WTC11 (cell line): Measurements from ENCODE around the gene FNDC1. TPM values are rescaled to one million over a fixed set of nuclear protein-coding genes. Genes with fewer than 3 reads are reported as not detected.

Source experiments
- ATAC-seq: fragments of 200-7000 bp; cut with Tn5 transposase; 2 replicates; pipeline ENCODE4 v1.10.0; 2021; ENCODE audit warnings: mild to moderate bottlenecking, moderate library complexity
- CTCF ChIA-PET: fragments of 300-600 bp; sonication (Branson Sonifier 250); formaldehyde crosslinking; loops from one replicate; lab custom pipeline; 2021; ENCODE audit warnings: antibody characterized with exemption; lab: Charles Lee
- POLR2A ChIA-PET: fragments of 350-600 bp; sonication (Branson Sonifier 250); formaldehyde crosslinking; loops from one replicate; lab custom pipeline; 2021; ENCODE audit warnings: antibody characterized with exemption; lab: Charles Lee
- DNase-seq: peaks from one replicate; pipeline ENCODE4 v3.0.0; 2021; ENCODE audit warnings: low spot score
- H3K27ac Mint-ChIP-seq: 2 replicates; pipeline ENCODE4 v1.8.0; 2021; ENCODE audit warnings: mixed read lengths
- H3K27me3 Mint-ChIP-seq: 2 replicates; pipeline ENCODE4 v1.8.0; 2021; ENCODE audit warnings: low read depth, mild to moderate bottlenecking, moderate library complexity, mixed read lengths
- H3K36me3 Mint-ChIP-seq: 2 replicates; pipeline ENCODE4 v1.8.0; 2021; ENCODE audit warnings: mixed read lengths
- H3K4me1 Mint-ChIP-seq: 2 replicates; pipeline ENCODE4 v1.8.0; 2022; ENCODE audit warnings: mixed read lengths
- H3K4me3 Mint-ChIP-seq: 2 replicates; pipeline ENCODE4 v1.8.0; 2021; ENCODE audit warnings: mild to moderate bottlenecking, moderate library complexity, mixed read lengths
- H3K9me3 Mint-ChIP-seq: 2 replicates; pipeline ENCODE4 v1.8.0; 2021; ENCODE audit warnings: mixed read lengths
- AFF4 ChIP-seq: sonication (generic); formaldehyde crosslinking; IDR thresholded peaks from 2 replicates; pipeline ENCODE4 v1.8.1; 2023; ENCODE audit warnings: mild to moderate bottlenecking, missing genetic modification reagents, borderline replicate concordance
- CREB1 ChIP-seq: sonication (generic); formaldehyde crosslinking; IDR thresholded peaks from 2 replicates; pipeline ENCODE4 v1.8.0; 2023; ENCODE audit warnings: mild to moderate bottlenecking, missing genetic modification reagents
- FOXK1 ChIP-seq: sonication (generic); formaldehyde crosslinking; IDR thresholded peaks from 2 replicates; pipeline ENCODE4 v1.8.0; 2022; ENCODE audit warnings: mild to moderate bottlenecking, moderate library complexity, missing genetic modification reagents
- GTF2I ChIP-seq: fragments of 250-450 bp; sonication (Bioruptor Pico); conservative IDR thresholded peaks from 2 replicates; pipeline ENCODE4 v1.4.0; 2021; ENCODE audit warnings: mild to moderate bottlenecking
- HMGA2 ChIP-seq: fragments of 250-450 bp; sonication (Bioruptor Pico); IDR thresholded peaks from 2 replicates; pipeline ENCODE4 v1.4.0; 2021; ENCODE audit warnings: mild to moderate bottlenecking, moderate library complexity
- NR2C2 ChIP-seq: sonication (generic); formaldehyde crosslinking; IDR thresholded peaks from 2 replicates; pipeline ENCODE4 v1.8.0; 2022; ENCODE audit warnings: mild to moderate bottlenecking, missing genetic modification reagents
- NR3C1 ChIP-seq: sonication (generic); formaldehyde crosslinking; conservative IDR thresholded peaks from 2 replicates; pipeline ENCODE4 v1.8.1; 2023; ENCODE audit warnings: low read depth, mild to moderate bottlenecking, missing genetic modification reagents
- RELA ChIP-seq: sonication (generic); formaldehyde crosslinking; IDR thresholded peaks from 2 replicates; pipeline ENCODE4 v1.8.1; 2022; ENCODE audit warnings: missing genetic modification reagents, mild to moderate bottlenecking, borderline replicate concordance
- TEAD1 ChIP-seq: sonication (generic); formaldehyde crosslinking; IDR thresholded peaks from 2 replicates; pipeline ENCODE4 v1.8.0; 2022; ENCODE audit warnings: mild to moderate bottlenecking, missing genetic modification reagents
- ZNF121 ChIP-seq: sonication (generic); formaldehyde crosslinking; IDR thresholded peaks from 2 replicates; pipeline ENCODE4 v1.8.0; 2023; ENCODE audit warnings: missing genetic modification reagents
- ZNF416 ChIP-seq: fragments of 250-450 bp; sonication (Bioruptor Pico); IDR thresholded peaks from 2 replicates; pipeline ENCODE4 v1.9.0; 2021; ENCODE audit warnings: mild to moderate bottlenecking, inconsistent platforms
- ZNF423 ChIP-seq: fragments of 250-450 bp; sonication (Bioruptor Pico); IDR thresholded peaks from 2 replicates; pipeline ENCODE4 v2.1.2; 2022; ENCODE audit warnings: mild to moderate bottlenecking, moderate library complexity
- total RNA-seq: library from RNA; stranded (reverse); gene quantifications from 3 replicates; pipeline ENCODE4 v1.2.3, GENCODE V29; 2021
- TF ChIP-seq, protein P1 (sequence below): sonication (generic); formaldehyde crosslinking; IDR thresholded peaks from 2 replicates; pipeline ENCODE4 v1.8.0; 2022; ENCODE audit warnings: mild to moderate bottlenecking, missing genetic modification reagents
- TF ChIP-seq, protein P2 (sequence below): fragments of 250-450 bp; sonication (Bioruptor Pico); IDR thresholded peaks from 2 replicates; pipeline ENCODE4 v1.9.0; 2021; ENCODE audit warnings: moderate library complexity, mild to moderate bottlenecking, inconsistent platforms, borderline replicate concordance
- TF ChIP-seq, protein P3 (sequence below): sonication (generic); formaldehyde crosslinking; IDR thresholded peaks from 2 replicates; pipeline ENCODE4 v1.8.0; 2022; ENCODE audit warnings: missing genetic modification reagents
- TF ChIP-seq, protein P4 (sequence below): fragments of 250-450 bp; sonication (Bioruptor Pico); IDR thresholded peaks from 2 replicates; pipeline ENCODE4 v1.9.0; 2021; ENCODE audit warnings: mild to moderate bottlenecking

Gene FNDC1
- total RNA-seq, 1 experiment from 2014 or later, result 0.44 TPM

DNA sequence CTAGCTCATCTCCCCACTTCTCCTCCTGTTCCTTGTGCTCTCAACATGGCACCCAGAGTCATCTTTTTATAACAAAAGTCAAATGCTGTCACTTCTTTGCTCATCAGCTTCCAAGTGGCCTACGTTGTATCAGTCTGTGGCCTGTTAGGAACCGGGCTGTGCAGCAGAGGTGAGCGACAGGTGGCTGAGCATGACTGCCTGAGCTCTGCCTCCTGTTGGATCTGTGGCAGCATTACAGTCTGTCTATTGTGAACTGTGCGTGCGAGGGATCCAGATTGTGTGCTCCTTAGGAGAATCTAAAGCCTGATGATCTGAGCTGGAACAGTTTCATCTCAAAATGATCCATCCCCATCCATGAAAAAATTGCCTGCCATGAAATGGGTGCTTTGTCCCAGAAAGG is 129.6 kb downstream of the FNDC1 start (continued):
- no peak for TF ChIP-seq AFF4 (CRISPR knock-in tag)
- TF ChIP-seq CREB1, result no peak
- TF ChIP-seq, protein P1, sequence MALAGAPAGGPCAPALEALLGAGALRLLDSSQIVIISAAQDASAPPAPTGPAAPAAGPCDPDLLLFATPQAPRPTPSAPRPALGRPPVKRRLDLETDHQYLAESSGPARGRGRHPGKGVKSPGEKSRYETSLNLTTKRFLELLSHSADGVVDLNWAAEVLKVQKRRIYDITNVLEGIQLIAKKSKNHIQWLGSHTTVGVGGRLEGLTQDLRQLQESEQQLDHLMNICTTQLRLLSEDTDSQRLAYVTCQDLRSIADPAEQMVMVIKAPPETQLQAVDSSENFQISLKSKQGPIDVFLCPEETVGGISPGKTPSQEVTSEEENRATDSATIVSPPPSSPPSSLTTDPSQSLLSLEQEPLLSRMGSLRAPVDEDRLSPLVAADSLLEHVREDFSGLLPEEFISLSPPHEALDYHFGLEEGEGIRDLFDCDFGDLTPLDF (CRISPR knock-in tag), result no peak
- TF ChIP-seq, protein P2, sequence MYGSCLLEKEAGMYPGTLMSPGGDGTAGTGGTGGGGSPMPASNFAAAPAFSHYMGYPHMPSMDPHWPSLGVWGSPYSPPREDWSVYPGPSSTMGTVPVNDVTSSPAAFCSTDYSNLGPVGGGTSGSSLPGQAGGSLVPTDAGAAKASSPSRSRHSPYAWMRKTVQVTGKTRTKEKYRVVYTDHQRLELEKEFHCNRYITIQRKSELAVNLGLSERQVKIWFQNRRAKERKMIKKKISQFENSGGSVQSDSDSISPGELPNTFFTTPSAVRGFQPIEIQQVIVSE (CRISPR knock-in tag), result no peak

- CTCF ChIA-PET, result interaction anchor here (1.2 kb wide), 1 partner anchor 125 kb away, joined by 4 read pairs; no protein-coding TSS in a partner anchor
- ATAC-seq (no peak), DNase-seq (no peak)
- H3K36me3 Mint-ChIP-seq, result no peaks in the 10 kb centered on the region
- TF ChIP-seq AFF4 (CRISPR knock-in tag) (no peak), RELA (CRISPR knock-in tag) (no peak), FOXK1 (CRISPR knock-in tag) (no peak), GTF2I (CRISPR knock-in tag) (no peak), NR3C1 (CRISPR knock-in tag) (no peak), TEAD1 (CRISPR knock-in tag) (no peak), ZNF121 (no peak), HMGA2 (CRISPR knock-in tag) (no peak), ZNF416 (CRISPR knock-in tag) (no peak), ZNF423 (CRISPR knock-in tag) (no peak), NR2C2 (CRISPR knock-in tag) (no peak)
- TF ChIP-seq, protein P2 (CRISPR knock-in tag), result no peak
- TF ChIP-seq, protein P3, sequence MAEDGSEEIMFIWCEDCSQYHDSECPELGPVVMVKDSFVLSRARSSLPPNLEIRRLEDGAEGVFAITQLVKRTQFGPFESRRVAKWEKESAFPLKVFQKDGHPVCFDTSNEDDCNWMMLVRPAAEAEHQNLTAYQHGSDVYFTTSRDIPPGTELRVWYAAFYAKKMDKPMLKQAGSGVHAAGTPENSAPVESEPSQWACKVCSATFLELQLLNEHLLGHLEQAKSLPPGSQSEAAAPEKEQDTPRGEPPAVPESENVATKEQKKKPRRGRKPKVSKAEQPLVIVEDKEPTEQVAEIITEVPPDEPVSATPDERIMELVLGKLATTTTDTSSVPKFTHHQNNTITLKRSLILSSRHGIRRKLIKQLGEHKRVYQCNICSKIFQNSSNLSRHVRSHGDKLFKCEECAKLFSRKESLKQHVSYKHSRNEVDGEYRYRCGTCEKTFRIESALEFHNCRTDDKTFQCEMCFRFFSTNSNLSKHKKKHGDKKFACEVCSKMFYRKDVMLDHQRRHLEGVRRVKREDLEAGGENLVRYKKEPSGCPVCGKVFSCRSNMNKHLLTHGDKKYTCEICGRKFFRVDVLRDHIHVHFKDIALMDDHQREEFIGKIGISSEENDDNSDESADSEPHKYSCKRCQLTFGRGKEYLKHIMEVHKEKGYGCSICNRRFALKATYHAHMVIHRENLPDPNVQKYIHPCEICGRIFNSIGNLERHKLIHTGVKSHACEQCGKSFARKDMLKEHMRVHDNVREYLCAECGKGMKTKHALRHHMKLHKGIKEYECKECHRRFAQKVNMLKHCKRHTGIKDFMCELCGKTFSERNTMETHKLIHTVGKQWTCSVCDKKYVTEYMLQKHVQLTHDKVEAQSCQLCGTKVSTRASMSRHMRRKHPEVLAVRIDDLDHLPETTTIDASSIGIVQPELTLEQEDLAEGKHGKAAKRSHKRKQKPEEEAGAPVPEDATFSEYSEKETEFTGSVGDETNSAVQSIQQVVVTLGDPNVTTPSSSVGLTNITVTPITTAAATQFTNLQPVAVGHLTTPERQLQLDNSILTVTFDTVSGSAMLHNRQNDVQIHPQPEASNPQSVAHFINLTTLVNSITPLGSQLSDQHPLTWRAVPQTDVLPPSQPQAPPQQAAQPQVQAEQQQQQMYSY (CRISPR knock-in tag), result no peak
- TF ChIP-seq, protein P4, sequence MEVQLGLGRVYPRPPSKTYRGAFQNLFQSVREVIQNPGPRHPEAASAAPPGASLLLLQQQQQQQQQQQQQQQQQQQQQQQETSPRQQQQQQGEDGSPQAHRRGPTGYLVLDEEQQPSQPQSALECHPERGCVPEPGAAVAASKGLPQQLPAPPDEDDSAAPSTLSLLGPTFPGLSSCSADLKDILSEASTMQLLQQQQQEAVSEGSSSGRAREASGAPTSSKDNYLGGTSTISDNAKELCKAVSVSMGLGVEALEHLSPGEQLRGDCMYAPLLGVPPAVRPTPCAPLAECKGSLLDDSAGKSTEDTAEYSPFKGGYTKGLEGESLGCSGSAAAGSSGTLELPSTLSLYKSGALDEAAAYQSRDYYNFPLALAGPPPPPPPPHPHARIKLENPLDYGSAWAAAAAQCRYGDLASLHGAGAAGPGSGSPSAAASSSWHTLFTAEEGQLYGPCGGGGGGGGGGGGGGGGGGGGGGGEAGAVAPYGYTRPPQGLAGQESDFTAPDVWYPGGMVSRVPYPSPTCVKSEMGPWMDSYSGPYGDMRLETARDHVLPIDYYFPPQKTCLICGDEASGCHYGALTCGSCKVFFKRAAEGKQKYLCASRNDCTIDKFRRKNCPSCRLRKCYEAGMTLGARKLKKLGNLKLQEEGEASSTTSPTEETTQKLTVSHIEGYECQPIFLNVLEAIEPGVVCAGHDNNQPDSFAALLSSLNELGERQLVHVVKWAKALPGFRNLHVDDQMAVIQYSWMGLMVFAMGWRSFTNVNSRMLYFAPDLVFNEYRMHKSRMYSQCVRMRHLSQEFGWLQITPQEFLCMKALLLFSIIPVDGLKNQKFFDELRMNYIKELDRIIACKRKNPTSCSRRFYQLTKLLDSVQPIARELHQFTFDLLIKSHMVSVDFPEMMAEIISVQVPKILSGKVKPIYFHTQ (CRISPR knock-in tag), result no peak
- peaks cover 10% of the 10 kb centered on the region; the same call in 1 of the 2 replicates for H3K4me1 Mint-ChIP-seq
- H3K9me3 Mint-ChIP-seq, result peaks cover 16% of the 10 kb centered on the region
- peaks cover 11% of the 10 kb centered on the region for H3K27me3 Mint-ChIP-seq
- H3K4me3 Mint-ChIP-seq, result no peak overlapping the region
- no peak overlapping the region for H3K27ac Mint-ChIP-seq
- POLR2A ChIA-PET, result interaction anchor here (0.5 kb wide), 1 partner anchor 420 kb away, joined by 5 read pairs; no protein-coding TSS in a partner anchor
These were observed 130.4 kb downstream of the FNDC1 start for GRCh38 chr6:159299566-159299965.
